Activated CD8-positive, alpha-beta memory T cell treated with anti-CD3 and anti-CD28 coated beads, Interleukin-2, amount 50 U/mL, for 1 hour (primary cell): Measurements from ENCODE around the gene KCND3.

Experiments used
- DNase-seq: peaks from one replicate; pipeline ENCODE4 v3.0.0-alpha.2; 2020; ENCODE audit errors: extremely low read depth

The KCND3 gene

GRCh38 chr1:111988743-111989453 lies 570 bp downstream of the KCND3 start:
- DNase-seq, result no peak

- no peak for DNase-seq
Observed at GRCh38 chr1:111988377-111988742, 1.1 kb downstream of the KCND3 start.

- no peak for DNase-seq
Observed at GRCh38 chr1:111987502-111987901, 2.0 kb downstream of the KCND3 start.

DNA sequence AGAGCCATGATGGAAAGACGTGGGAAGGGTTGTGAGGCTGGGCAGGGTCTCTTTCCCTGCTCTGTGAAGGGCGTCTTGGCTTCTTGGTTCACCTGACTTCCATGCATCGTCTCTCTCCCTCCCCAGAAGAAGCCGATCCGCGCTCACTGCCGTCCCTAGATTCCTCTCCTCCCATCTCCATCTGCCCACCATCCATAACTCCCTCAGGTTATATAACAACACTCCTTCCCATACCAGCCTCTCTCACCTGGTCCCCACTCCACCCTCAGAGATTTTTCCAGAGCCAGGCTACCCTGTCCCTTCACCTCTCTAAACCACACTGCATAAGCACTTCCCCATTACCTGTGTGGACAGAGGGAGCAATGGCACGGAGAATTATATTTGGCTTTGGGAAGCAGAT lies 6.0 kb downstream of the KCND3 start:
- no peak for DNase-seq

GRCh38 chr1:111982428-111982827 lies 7.0 kb downstream of the KCND3 start:
- DNase-seq, result no peak

DNA sequence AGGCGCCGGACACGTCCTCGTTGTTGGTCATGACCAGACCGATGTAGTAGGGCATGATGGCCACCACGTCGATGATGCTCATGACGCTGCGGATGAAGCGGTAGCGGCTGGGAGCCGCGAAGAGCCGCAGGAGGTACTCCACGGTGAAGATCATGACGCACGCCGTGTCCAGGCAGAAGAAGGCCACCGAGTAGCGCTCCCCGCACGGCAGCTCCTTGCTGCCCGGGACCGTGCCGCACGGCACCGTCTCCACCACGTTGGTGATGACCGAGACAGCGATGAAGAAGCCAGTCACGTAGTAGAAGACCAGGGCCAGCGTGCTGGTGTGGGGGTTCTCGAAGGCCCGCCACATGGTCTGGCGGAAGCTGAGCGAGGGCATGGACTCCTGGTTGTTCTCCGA lies 7.6 kb downstream of the KCND3 start:
- DNase-seq, result no peak

DNA sequence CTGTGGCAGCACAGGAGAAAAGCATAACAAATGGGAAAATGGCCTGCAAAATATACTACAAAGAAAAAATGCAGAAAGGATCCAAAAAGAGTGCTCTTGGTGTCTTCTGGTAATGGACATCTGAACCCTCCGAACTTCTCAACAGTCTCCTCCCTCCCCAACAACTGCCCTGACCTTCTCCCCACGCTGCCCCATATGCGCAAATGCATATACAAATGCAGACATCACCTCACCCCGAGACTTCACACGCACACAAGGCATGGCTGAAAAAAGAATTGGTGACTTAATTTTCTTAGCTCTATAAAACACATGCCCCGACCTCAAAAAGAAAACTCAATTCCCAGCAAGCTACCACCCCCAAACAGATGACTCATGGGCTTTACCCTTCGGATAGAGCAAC lies 8.4 kb downstream of the KCND3 start:
- no peak for DNase-seq

DNA sequence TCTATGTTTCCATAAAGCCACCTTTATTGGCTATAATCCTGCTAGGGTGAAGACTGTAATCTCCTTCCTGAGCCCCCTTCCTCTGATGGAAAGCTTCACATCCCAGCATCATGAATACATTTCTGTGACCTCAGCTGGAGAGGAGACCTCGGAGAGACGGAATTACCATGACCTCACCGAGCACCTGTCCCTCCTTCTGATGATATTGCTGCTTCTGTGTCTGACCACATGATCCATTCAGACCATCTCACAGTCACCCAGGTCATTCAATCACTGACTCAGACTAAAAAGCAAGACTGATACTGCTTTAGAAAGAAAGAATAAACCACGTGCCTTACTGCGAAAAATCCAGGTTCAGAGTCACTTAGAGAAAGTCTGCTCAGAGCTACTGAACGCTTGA lies 8.8 kb downstream of the KCND3 start:
- DNase-seq, result no peak

- no peak for DNase-seq
Observed at GRCh38 chr1:111978695-111979094, 10.8 kb downstream of the KCND3 start.

DNA sequence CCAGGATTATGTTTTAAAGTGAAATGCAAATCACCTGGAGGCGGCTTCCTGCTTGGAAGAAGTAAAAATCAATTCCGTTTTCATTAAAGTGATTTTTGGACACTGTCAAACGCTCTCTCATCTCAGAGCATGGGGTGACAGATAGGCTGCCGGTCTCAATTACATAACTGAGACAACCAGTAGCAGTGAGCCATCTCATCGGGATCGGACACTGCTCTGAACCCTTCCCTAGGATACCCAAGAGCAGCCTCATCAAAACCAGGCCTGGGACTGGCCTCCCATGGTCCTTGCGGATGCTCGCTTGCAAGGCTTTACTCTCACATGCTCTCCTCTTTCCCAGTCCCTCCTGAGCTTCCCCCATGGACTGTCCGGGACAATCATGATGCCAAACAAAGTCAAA lies 12.1 kb downstream of the KCND3 start:
- no peak for DNase-seq

- DNase-seq, result no peak
Observed at GRCh38 chr1:111976842-111977241, 12.6 kb downstream of the KCND3 start.

DNA sequence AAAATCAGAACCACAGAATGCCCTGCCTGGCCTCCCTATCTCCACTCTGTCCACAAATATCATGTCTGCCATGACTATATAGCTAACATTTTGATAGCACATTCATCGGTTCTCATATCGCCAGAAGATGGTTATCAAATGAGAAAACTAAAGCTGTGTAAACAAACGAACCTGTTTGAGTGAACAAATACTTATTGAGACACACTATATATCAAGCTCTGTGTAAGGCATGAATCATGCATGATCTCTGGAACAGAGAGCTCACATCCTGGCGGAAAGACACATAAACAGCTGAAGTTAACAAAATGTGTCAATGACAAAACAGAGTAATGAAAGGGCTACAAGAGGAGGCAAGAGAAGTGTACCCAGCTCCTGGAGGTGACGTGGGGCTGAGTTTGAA lies 13.1 kb downstream of the KCND3 start:
- DNase-seq, result no peak

- no peak for DNase-seq
Observed at GRCh38 chr1:111973150-111973790, 16.2 kb downstream of the KCND3 start.

DNA sequence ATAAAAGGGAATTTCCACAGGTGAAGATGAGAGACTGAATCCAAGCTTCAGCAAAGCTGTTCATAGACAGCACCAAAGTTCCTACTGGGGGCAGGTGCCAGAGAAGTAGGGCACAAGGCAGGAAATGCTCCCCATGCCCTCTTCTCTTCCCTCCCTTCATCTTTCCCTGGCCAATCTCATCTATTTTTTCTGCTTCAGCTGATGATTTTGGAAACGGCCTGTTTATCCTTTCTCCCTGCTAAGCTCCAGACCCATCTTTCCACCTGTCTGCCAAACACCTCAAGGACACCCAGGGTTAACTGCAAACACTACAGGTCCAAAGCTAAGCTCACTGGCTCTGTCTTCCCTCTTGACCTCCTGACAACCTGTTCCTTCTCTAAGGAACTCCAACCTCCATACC lies 18.1 kb downstream of the KCND3 start:
- DNase-seq, result no peak

GRCh38 chr1:111968511-111968910 lies 21.0 kb downstream of the KCND3 start:
- no peak for DNase-seq

GRCh38 chr1:111967886-111968285 lies 21.6 kb downstream of the KCND3 start:
- DNase-seq, result no peak

DNA sequence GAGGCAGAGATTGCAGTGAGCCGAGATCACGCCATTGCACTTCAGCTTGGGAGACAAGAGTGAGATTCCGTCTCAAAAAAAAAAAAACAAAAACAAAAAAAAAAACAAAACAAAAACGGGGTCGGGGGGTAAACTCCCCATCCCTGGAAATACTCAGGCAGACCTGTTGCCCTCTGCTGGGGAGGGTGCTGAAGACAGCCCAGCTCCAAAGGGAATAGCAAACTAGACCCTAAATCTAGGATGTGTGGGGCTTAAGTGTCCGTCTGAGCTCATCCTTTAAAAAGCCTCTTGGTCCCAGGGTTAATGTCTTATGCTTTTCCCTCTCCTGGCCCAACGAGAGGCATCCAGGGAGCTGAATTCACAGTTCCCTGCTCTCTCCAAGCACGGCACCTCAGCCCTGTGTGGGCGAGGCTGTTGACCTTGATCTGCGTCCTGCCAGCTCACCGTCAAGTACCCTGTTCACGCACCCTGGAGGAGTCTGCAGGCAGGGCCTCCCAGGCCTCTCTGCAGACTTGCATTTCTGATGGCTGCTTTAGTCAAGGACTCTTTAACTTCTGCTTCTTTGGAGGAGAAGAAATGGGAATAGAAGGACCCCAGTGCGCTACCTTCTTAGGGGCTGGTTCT lies 22.3 kb downstream of the KCND3 start:
- no peak for DNase-seq

- DNase-seq, result no peak
Observed at GRCh38 chr1:111965781-111966443, 23.6 kb downstream of the KCND3 start.

- DNase-seq, result no peak
Observed at GRCh38 chr1:111963985-111964738, 25.3 kb downstream of the KCND3 start.

DNA sequence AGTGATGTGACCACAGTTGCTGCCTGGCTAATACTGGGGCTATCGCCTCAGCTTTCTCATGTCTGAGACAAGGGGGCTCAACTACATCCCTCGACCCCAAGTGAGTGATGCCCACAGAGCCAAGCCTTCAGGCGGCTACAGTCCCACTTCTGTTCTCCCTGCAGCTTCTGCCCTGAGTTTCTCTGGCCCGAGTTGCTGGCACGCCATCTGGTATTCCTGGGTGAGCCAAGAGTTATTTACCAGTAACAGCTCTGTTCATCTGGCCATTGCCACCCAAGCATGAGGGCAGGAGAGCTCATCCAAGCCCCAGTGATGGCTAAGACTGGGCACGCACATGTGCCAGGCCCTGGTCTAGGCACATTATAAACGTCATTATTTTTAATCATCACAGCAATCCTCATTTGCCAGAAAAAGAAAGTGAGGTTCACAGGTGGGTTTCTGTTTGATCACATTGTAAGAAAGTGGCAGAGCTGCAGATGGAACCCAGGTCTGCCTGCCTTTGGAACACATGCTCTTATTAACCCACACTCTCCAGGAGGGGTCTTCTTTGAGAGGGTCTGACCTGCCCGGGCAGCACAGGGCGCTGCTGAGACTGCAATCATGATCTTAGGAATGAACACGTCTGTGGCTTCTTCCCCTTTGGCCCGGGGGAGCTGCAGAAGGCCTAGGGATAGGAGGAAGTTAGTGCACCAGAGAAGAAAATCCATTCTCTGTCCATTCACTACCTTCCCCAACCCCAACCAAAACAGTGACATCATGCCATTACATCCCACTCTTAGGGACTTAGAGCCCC lies 27.5 kb downstream of the KCND3 start:
- DNase-seq, result no peak

DNA sequence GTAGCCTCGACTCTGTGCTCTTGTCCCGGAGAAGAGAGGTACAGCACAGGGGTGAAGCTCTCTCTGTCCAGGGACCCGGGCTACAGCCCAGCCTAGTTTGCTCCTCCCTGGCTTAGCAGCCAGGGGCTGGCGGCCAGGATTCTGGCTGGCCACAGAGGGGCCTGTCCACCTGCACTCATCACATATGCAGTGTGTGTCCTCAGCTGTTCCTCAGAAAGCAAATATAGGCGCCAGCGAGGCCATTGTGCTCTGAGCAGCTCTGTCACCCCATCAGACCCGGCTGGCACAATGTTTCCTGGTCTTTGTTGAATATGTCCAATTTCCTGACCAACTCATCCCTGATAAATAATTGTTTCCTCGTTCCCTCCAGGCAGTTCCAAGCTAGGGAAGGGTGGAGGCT lies 28.5 kb downstream of the KCND3 start:
- DNase-seq, result no peak
